K562 (cell line): Measurements from ENCODE around the gene EFNA2. TPM values are rescaled to one million over a fixed set of nuclear protein-coding genes. Genes with fewer than 3 reads are reported as not detected.
A peak's percentile ranks its signal among the peaks of the same experiment; 100 is the strongest.

Experiments used
- BHLHE40 ChIP-seq: IDR thresholded peaks from 2 replicates; pipeline ENCODE4 v1.6.1; 2011; ENCODE audit warnings: low read length, improper control_type of control experiment
- COPS2 ChIP-seq: fragments of 450-650 bp; conservative IDR thresholded peaks from 2 replicates; pipeline ENCODE4 v1.6.1; 2016; ENCODE audit warnings: mild to moderate bottlenecking, moderate library complexity
- CREB1 ChIP-seq, 2 experiments: sonication (generic) in 1 of 2; formaldehyde crosslinking in 1 of 2; IDR thresholded peaks; 2 replicates each; pipeline versions ENCODE4 v1.6.1 to v1.8.0; 2012 to 2022; ENCODE audit warnings: inconsistent platforms in 1 of 2, mild to moderate bottlenecking in 1 of 2, missing genetic modification reagents in 1 of 2, moderate library complexity in 1 of 2
- DACH1 ChIP-seq: fragments of 450-650 bp; IDR thresholded peaks from 2 replicates; pipeline ENCODE4 v1.6.1; 2018; ENCODE audit not compliant: partially characterized antibody
- FOXJ2 ChIP-seq: fragments of 200-800 bp; sonication (Bioruptor generic); IDR thresholded peaks from 2 replicates; pipeline ENCODE4 v1.6.1; 2016; ENCODE audit warnings: missing genetic modification characterization, missing compliant biosample characterization
- HDAC2 ChIP-seq: fragments of 450-650 bp; IDR thresholded peaks from 2 replicates; pipeline ENCODE4 v1.6.1; 2016; ENCODE audit warnings: mild to moderate bottlenecking
- HMGN3 ChIP-seq: IDR thresholded peaks from 2 replicates; pipeline ENCODE4 v1.6.1; 2011; ENCODE audit warnings: borderline replicate concordance, low read depth, mild to moderate bottlenecking, mixed read lengths, low read length; ENCODE audit not compliant: insufficient read length; ENCODE audit errors: extremely low read depth
- KLF13 ChIP-seq: fragments of 450-650 bp; IDR thresholded peaks from 2 replicates; pipeline ENCODE4 v1.6.1; 2016; ENCODE audit warnings: missing genetic modification characterization, low read depth, mild to moderate bottlenecking, missing compliant biosample characterization, moderate library complexity, borderline replicate concordance
- NONO ChIP-seq, 2 experiments: fragments of 200-400 bp in 1 of 2; fragments of 450-650 bp in 1 of 2; formaldehyde crosslinking in 1 of 2; IDR thresholded peaks; 2 replicates each; pipeline ENCODE4 v1.6.1; 2017; ENCODE audit warnings: low read depth in 2 of 2, mild to moderate bottlenecking in 2 of 2, moderate library complexity in 2 of 2, low read length in 1 of 2
- RAD21 ChIP-seq, 2 experiments: fragments of 250-450 bp in 1 of 2; fragments of 450-650 bp in 1 of 2; sonication (Bioruptor Pico) in 1 of 2; formaldehyde crosslinking in 1 of 2; IDR thresholded peaks in 1 of 2; conservative IDR thresholded peaks in 1 of 2; 2 replicates each; pipeline versions ENCODE4 v1.4.0 to v1.8.0; 2020 to 2022; ENCODE audit warnings: mild to moderate bottlenecking in 2 of 2, moderate library complexity in 1 of 2
- SMARCE1 ChIP-seq: fragments of 450-650 bp; IDR thresholded peaks from 2 replicates; pipeline ENCODE4 v1.7.1; 2016; ENCODE audit warnings: mild to moderate bottlenecking
- TRIM28 ChIP-seq: fragments of 450-650 bp; IDR thresholded peaks from 2 replicates; pipeline ENCODE4 v1.6.1; 2017
- ZC3H4 ChIP-seq: sonication (generic); formaldehyde crosslinking; IDR thresholded peaks from 2 replicates; pipeline ENCODE4 v1.9.0; 2021; ENCODE audit warnings: missing genetic modification reagents, borderline replicate concordance
- ZKSCAN8 ChIP-seq: fragments of 200-800 bp; sonication (Bioruptor generic); IDR thresholded peaks from 2 replicates; pipeline ENCODE4 v1.6.1; 2016; ENCODE audit warnings: missing genetic modification characterization, missing compliant biosample characterization
- ZNF384 ChIP-seq: IDR thresholded peaks from 2 replicates; pipeline ENCODE4 v1.6.1; 2012; ENCODE audit warnings: low read depth, low read length, improper control_type of control experiment
- ZNF57 ChIP-seq: fragments of 450-650 bp; formaldehyde crosslinking; IDR thresholded peaks from 2 replicates; pipeline ENCODE4 v1.4.0; 2020; ENCODE audit warnings: mild to moderate bottlenecking, moderate library complexity
- ZZZ3 ChIP-seq: fragments of 450-650 bp; IDR thresholded peaks from 2 replicates; pipeline ENCODE4 v1.6.1; 2016; ENCODE audit warnings: antibody characterized with exemption, mild to moderate bottlenecking, moderate library complexity
- polyA plus RNA-seq, 8 experiments: library from polyadenylated mRNA; depleted of rRNA in 4 of 8; stranded (reverse) in 5 of 8; unstranded in 3 of 8; fragments of >200 nt; fragmentation: Nextera tagmentation in 2 of 8; fragmentation: Illumina TruSeq in 1 of 8; extraction: Ambion mirVana in 2 of 8; extraction: Trizol in 1 of 8; gene quantifications; 2 replicates each; pipeline versions ENCODE4 v1.2.1 to v1.2.3, GENCODE V29; 2011 to 2014; ENCODE audit warnings: inconsistent platforms in 1 of 8, missing spikeins in 1 of 8
- total RNA-seq, 7 experiments: library from RNA; depleted of rRNA in 6 of 7; stranded (reverse); fragments of >200 nt in 6 of 7; fragmentation: Illumina TruSeq in 2 of 7; extraction: Trizol in 2 of 7; gene quantifications; 2 replicates each; pipeline versions ENCODE4 v1.2.1 to v1.2.3, GENCODE V29; 2011 to 2021; ENCODE audit warnings: low replicate concordance in 1 of 7
- TF ChIP-seq, protein P1 (sequence below): fragments of 250-450 bp; sonication (Bioruptor Pico); IDR thresholded peaks from 2 replicates; pipeline ENCODE4 v1.9.0; 2021; ENCODE audit warnings: mild to moderate bottlenecking, inconsistent platforms
- TF ChIP-seq, protein P2 (sequence below), 3 experiments: IDR thresholded peaks in 2 of 3; conservative IDR thresholded peaks in 1 of 3; 2 replicates each; pipeline ENCODE4 v1.5.1; 2011 to 2012; ENCODE audit warnings: low read length in 3 of 3, mild to moderate bottlenecking in 3 of 3, control low read depth in 2 of 3, improper control_type of control experiment in 1 of 3, inconsistent platforms in 1 of 3, low read depth in 1 of 3, mixed read lengths in 1 of 3, moderate library complexity in 1 of 3; ENCODE audit not compliant: insufficient read depth in 2 of 3
- TF ChIP-seq, protein P3 (sequence below), 3 experiments: fragments of 200-800 bp in 1 of 3; fragments of 250-450 bp in 1 of 3; fragments of 450-650 bp in 1 of 3; sonication (Bioruptor Pico) in 1 of 3; sonication (Bioruptor generic) in 1 of 3; formaldehyde crosslinking in 1 of 3; IDR thresholded peaks; 2 replicates each; pipeline versions ENCODE4 v1.6.1 to v1.8.0; 2016 to 2022; ENCODE audit warnings: mild to moderate bottlenecking in 2 of 3, missing genetic modification characterization in 2 of 3, missing compliant biosample characterization in 1 of 3, moderate library complexity in 1 of 3

EFNA2 gene
- total and polyA plus RNA-seq, 9 of the 15 experiments (the other 6 are each of a cell fraction or from before 2014, with no cell fraction given): 0.11 to 0.44 (median 0.15) TPM; not detected in 6

DNA sequence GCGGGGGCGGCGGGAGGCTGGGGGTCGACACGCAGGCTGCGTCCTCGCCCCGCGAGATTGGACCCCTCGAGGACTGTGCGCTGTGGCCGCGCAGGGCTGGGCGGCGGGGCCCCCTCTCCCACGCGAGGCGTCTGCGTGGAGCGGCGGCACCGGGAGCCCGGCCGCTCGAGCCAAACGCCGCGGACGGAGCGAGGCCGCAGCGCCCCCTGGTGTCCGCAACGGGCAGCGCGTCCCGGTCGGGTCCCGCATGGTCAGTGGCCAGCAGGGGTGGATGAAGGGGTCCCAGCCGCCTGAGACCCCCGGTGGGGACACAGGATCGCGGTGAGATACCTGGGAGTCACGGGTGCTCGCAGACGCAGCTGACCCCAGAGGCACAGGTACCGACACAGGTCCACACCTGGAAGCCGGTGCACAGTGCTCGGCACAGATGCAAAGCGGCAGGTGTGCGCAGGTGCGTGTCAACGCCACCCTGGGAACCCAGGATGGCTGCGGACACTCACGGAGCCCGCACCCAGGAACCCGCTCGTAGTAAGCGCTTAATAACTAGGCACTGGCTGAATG lies 18.7 kb upstream of the EFNA2 start (continued):
- TF ChIP-seq, protein P1, sequence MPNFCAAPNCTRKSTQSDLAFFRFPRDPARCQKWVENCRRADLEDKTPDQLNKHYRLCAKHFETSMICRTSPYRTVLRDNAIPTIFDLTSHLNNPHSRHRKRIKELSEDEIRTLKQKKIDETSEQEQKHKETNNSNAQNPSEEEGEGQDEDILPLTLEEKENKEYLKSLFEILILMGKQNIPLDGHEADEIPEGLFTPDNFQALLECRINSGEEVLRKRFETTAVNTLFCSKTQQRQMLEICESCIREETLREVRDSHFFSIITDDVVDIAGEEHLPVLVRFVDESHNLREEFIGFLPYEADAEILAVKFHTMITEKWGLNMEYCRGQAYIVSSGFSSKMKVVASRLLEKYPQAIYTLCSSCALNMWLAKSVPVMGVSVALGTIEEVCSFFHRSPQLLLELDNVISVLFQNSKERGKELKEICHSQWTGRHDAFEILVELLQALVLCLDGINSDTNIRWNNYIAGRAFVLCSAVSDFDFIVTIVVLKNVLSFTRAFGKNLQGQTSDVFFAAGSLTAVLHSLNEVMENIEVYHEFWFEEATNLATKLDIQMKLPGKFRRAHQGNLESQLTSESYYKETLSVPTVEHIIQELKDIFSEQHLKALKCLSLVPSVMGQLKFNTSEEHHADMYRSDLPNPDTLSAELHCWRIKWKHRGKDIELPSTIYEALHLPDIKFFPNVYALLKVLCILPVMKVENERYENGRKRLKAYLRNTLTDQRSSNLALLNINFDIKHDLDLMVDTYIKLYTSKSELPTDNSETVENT (CRISPR knock-in tag): peak; percentile 64
- TF ChIP-seq ZKSCAN8: no peak
- TF ChIP-seq, protein P2, sequence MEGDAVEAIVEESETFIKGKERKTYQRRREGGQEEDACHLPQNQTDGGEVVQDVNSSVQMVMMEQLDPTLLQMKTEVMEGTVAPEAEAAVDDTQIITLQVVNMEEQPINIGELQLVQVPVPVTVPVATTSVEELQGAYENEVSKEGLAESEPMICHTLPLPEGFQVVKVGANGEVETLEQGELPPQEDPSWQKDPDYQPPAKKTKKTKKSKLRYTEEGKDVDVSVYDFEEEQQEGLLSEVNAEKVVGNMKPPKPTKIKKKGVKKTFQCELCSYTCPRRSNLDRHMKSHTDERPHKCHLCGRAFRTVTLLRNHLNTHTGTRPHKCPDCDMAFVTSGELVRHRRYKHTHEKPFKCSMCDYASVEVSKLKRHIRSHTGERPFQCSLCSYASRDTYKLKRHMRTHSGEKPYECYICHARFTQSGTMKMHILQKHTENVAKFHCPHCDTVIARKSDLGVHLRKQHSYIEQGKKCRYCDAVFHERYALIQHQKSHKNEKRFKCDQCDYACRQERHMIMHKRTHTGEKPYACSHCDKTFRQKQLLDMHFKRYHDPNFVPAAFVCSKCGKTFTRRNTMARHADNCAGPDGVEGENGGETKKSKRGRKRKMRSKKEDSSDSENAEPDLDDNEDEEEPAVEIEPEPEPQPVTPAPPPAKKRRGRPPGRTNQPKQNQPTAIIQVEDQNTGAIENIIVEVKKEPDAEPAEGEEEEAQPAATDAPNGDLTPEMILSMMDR (IDR thresholded peaks at IDR 0.05 in 2 of 3, conservative IDR thresholded peaks at IDR 0.05 in 1 of 3; ENCODE audit: insufficient read depth in 2 of 3, low read depth in 1 of 3, low read length in 3 of 3): peak; percentile 83 to 97 (median 85)
- TF ChIP-seq BHLHE40: 0 out of 2 replicates have a peak, but pooled peaks have one; percentile 4
- peak in 1 of 2 experiments; percentile 68; a peak in 1 of 4 replicates for TF ChIP-seq NONO (IDR thresholded peaks at IDR 0.05; ENCODE audit: low read depth in 2 of 2, low read length in 1 of 2)
- TF ChIP-seq ZNF57: no peak
- TF ChIP-seq CREB1 (IDR thresholded peaks at IDR 0.05): no peak
- no peak for TF ChIP-seq CREB1 (CRISPR knock-in tag; IDR thresholded peaks at IDR 0.05)
- TF ChIP-seq SMARCE1: no peak
- TF ChIP-seq COPS2: no peak
- TF ChIP-seq, protein P3, sequence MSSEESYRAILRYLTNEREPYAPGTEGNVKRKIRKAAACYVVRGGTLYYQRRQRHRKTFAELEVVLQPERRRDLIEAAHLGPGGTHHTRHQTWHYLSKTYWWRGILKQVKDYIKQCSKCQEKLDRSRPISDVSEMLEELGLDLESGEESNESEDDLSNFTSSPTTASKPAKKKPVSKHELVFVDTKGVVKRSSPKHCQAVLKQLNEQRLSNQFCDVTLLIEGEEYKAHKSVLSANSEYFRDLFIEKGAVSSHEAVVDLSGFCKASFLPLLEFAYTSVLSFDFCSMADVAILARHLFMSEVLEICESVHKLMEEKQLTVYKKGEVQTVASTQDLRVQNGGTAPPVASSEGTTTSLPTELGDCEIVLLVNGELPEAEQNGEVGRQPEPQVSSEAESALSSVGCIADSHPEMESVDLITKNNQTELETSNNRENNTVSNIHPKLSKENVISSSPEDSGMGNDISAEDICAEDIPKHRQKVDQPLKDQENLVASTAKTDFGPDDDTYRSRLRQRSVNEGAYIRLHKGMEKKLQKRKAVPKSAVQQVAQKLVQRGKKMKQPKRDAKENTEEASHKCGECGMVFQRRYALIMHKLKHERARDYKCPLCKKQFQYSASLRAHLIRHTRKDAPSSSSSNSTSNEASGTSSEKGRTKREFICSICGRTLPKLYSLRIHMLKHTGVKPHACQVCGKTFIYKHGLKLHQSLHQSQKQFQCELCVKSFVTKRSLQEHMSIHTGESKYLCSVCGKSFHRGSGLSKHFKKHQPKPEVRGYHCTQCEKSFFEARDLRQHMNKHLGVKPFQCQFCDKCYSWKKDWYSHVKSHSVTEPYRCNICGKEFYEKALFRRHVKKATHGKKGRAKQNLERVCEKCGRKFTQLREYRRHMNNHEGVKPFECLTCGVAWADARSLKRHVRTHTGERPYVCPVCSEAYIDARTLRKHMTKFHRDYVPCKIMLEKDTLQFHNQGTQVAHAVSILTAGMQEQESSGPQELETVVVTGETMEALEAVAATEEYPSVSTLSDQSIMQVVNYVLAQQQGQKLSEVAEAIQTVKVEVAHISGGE (CRISPR knock-in tag; IDR thresholded peaks at IDR 0.05): no peak
- TF ChIP-seq HMGN3: peak; percentile 48
- peak; percentile 95 for TF ChIP-seq RAD21 (CRISPR knock-in tag; conservative IDR thresholded peaks at IDR 0.05 in 1 of 2, IDR thresholded peaks at IDR 0.05 in 1 of 2)
- no peak for TF ChIP-seq TRIM28
- no peak for TF ChIP-seq ZZZ3
- 0 out of 2 replicates have a peak, but pooled peaks have one; percentile 23 for TF ChIP-seq ZNF384
- no peak for TF ChIP-seq HDAC2
- TF ChIP-seq FOXJ2 (tag): peak; percentile 25; the same call in 1 of the 2 replicates
- no peak for TF ChIP-seq DACH1
- TF ChIP-seq ZC3H4 (CRISPR knock-in tag): peak; percentile 57; the same call in 1 of the 2 replicates
- TF ChIP-seq KLF13 (tag): 0 out of 2 replicates have a peak, but pooled peaks have one; percentile 29
